Measurements from ENCODE around the gene TMPRSS11E. TPM values are rescaled to one million over a fixed set of nuclear protein-coding genes. Genes with fewer than 3 reads are reported as not detected.
A peak's percentile ranks its signal among the peaks of the same experiment; 100 is the strongest.

Gene TMPRSS11E
- total and polyA plus RNA-seq, 2 experiments from 2014 or later, result not detected

- Histone ChIP-seq H3K27ac (no peak overlapping the region), H3K4me2 (ENCODE audit: unreplicated experiment) (peak overlapping the region; percentile 3), H3K27me3 (replicated peaks; ENCODE audit: insufficient read depth) (no peaks in the 10 kb centered on the region), H3F3A (ENCODE audit: insufficient read depth) (peaks cover 30% of the 10 kb centered on the region), H3K9ac (no peak overlapping the region), H4K20me1 (ENCODE audit: insufficient read depth) (no peaks in the 10 kb centered on the region), H3K4me1 (ENCODE audit: insufficient read depth) (peaks cover 39% of the 10 kb centered on the region), H3K4me3 (no peak overlapping the region), H3K79me2 (ENCODE audit: insufficient read depth) (no peaks in the 10 kb centered on the region), H3K9me3 (ENCODE audit: low read depth) (no peaks in the 10 kb centered on the region), H3K9me2 (ENCODE audit: insufficient read depth) (no peaks in the 10 kb centered on the region), H3K36me3 (ENCODE audit: low read depth) (no peaks in the 10 kb centered on the region), H2AFZ (no peak overlapping the region)
- in situ Hi-C loops (cut with MboI), result no loop called here
- 58 to 63% methylated on average over 2 of the region's 2 CpGs for WGBS, 2 experiments (ENCODE audit: low coverage in 1 of 2, low lambda C conversion rate in 2 of 2, missing lambda C conversion rate in 2 of 2)
- no peak for TF ChIP-seq EZH2 (IDR thresholded peaks at IDR 0.05; ENCODE audit: insufficient read depth, poor library complexity, severe bottlenecking)
- TF ChIP-seq EZH2phosphoT487 (IDR thresholded peaks at IDR 0.05; ENCODE audit: insufficient read depth, low read depth), result no peak
- peak; percentile 13 for DNase-seq
These were observed 16.5 kb downstream of the TMPRSS11E start for GRCh38 chr4:68463796-68464195.

DNA sequence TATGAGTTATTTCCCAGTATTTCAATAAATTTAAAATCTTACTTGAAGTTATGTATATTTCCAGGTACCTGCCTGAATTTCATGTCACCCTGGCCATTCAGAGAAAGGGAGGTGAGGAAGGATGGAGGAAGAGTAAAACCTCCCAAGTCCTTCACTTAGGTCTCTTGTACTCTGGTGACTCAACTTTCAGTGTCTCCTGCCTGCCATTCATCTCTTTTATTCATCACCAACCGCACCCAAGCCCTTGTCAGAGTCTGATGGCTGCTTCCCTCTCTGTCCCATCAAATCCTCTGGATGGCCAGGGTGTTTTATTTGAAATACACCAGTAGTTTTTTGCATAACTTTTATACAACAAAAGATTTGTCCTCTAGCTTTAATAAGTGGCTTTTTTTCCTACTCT is 17.8 kb downstream of the TMPRSS11E start:
- Histone ChIP-seq H3K79me2 (ENCODE audit: insufficient read depth) (no peaks in the 10 kb centered on the region), H4K20me1 (ENCODE audit: insufficient read depth) (no peaks in the 10 kb centered on the region), H3K36me3 (ENCODE audit: low read depth) (no peaks in the 10 kb centered on the region), H3K9ac (no peak overlapping the region), H3K27ac (no peak overlapping the region), H3K4me3 (no peak overlapping the region), H3F3A (ENCODE audit: insufficient read depth) (peaks cover 30% of the 10 kb centered on the region), H3K4me2 (ENCODE audit: unreplicated experiment) (no peak overlapping the region), H3K4me1 (ENCODE audit: insufficient read depth) (peaks cover 39% of the 10 kb centered on the region), H3K9me3 (ENCODE audit: low read depth) (no peaks in the 10 kb centered on the region), H2AFZ (no peak overlapping the region), H3K27me3 (replicated peaks; ENCODE audit: insufficient read depth) (no peaks in the 10 kb centered on the region), H3K9me2 (ENCODE audit: insufficient read depth) (no peaks in the 10 kb centered on the region)
- TF ChIP-seq EZH2phosphoT487 (IDR thresholded peaks at IDR 0.05; ENCODE audit: insufficient read depth, low read depth), result no peak
- TF ChIP-seq EZH2 (IDR thresholded peaks at IDR 0.05; ENCODE audit: insufficient read depth, poor library complexity, severe bottlenecking), result no peak
- WGBS, 2 experiments (ENCODE audit: low coverage in 1 of 2, low lambda C conversion rate in 2 of 2, missing lambda C conversion rate in 2 of 2), result 68 to 71% methylated on average over 1 of the region's 1 CpG
- DNase-seq, result peak; percentile 38
- in situ Hi-C loops (cut with MboI), result no loop called here

DNA sequence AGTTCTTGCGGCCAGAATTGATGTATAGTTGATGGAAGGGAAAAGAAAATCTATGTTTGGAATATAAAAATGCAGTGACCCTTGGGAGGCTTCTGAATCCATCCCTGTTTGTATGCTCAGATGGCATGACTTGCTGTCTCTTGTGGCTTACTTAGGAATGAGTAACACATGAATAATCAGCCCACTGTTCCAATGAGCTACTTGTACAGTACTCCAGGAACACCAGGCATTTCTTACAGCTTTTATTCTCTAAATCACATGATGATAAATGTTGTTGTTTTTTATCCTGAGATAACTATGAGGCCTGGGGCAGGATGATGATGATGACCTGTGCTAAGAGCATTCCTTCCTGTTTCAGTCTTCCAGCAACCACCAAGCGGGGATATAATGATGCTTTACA is 18.9 kb downstream of the TMPRSS11E start:
- Histone ChIP-seq H3K4me3 (peak overlapping the region; percentile 31; the same call in 1 of the 2 replicates), H3K79me2 (ENCODE audit: insufficient read depth) (no peaks in the 10 kb centered on the region), H4K20me1 (ENCODE audit: insufficient read depth) (no peaks in the 10 kb centered on the region), H3K27ac (peak overlapping the region; percentile 60), H3K9me2 (ENCODE audit: insufficient read depth) (no peaks in the 10 kb centered on the region), H3K27me3 (replicated peaks; ENCODE audit: insufficient read depth) (no peaks in the 10 kb centered on the region), H2AFZ (no peak overlapping the region), H3K9me3 (ENCODE audit: low read depth) (no peaks in the 10 kb centered on the region), H3F3A (ENCODE audit: insufficient read depth) (peaks cover 30% of the 10 kb centered on the region), H3K36me3 (ENCODE audit: low read depth) (no peaks in the 10 kb centered on the region), H3K9ac (peak overlapping the region; percentile 19; the same call in 1 of the 2 replicates), H3K4me1 (ENCODE audit: insufficient read depth) (peaks cover 39% of the 10 kb centered on the region), H3K4me2 (ENCODE audit: unreplicated experiment) (peak overlapping the region; percentile 68)
- DNase-seq, result peak; percentile 92
- 8 to 14% methylated on average over 2 of the region's 2 CpGs for WGBS, 2 experiments (ENCODE audit: low coverage in 1 of 2, low lambda C conversion rate in 2 of 2, missing lambda C conversion rate in 2 of 2)
- in situ Hi-C loops (cut with MboI), result no loop called here
- no peak for TF ChIP-seq EZH2 (IDR thresholded peaks at IDR 0.05; ENCODE audit: insufficient read depth, poor library complexity, severe bottlenecking)
- no peak for TF ChIP-seq EZH2phosphoT487 (IDR thresholded peaks at IDR 0.05; ENCODE audit: insufficient read depth, low read depth)

DNA sequence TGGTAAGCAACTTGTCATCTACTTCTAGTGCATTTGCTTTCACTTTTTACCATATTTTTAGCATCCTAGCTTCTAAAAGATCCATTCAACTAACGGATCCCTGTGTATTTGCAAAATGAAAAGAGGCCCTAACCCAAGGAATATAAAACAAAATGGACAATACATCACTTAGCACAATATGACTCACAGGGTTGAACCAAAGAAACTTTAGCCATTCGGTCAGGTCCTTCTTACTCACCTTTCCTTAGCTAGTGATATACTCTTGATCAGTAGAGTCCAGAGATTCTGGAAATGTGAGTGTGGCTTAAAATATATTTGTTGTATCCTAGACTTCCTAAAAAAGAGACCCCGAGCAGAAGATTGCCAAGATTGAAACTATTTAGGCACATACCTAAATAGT is 19.5 kb downstream of the TMPRSS11E start:
- 48% methylated on average over 3 of the region's 3 CpGs for WGBS, 2 experiments (ENCODE audit: low coverage in 1 of 2, low lambda C conversion rate in 2 of 2, missing lambda C conversion rate in 2 of 2)
- Histone ChIP-seq H3K27ac (peak overlapping the region; percentile 60), H3K9me2 (ENCODE audit: insufficient read depth) (no peaks in the 10 kb centered on the region), H3K79me2 (ENCODE audit: insufficient read depth) (no peaks in the 10 kb centered on the region), H3F3A (ENCODE audit: insufficient read depth) (peaks cover 30% of the 10 kb centered on the region), H3K4me3 (peak overlapping the region; percentile 31; the same call in 1 of the 2 replicates), H3K4me1 (ENCODE audit: insufficient read depth) (peaks cover 39% of the 10 kb centered on the region), H2AFZ (no peak overlapping the region), H4K20me1 (ENCODE audit: insufficient read depth) (no peaks in the 10 kb centered on the region), H3K36me3 (ENCODE audit: low read depth) (no peaks in the 10 kb centered on the region), H3K27me3 (replicated peaks; ENCODE audit: insufficient read depth) (no peaks in the 10 kb centered on the region), H3K9me3 (ENCODE audit: low read depth) (no peaks in the 10 kb centered on the region), H3K9ac (peak overlapping the region; percentile 19; the same call in 1 of the 2 replicates), H3K4me2 (ENCODE audit: unreplicated experiment) (peak overlapping the region; percentile 68)
- in situ Hi-C loops (cut with MboI), result no loop called here
- TF ChIP-seq EZH2 (IDR thresholded peaks at IDR 0.05; ENCODE audit: insufficient read depth, poor library complexity, severe bottlenecking), result no peak
- no peak for TF ChIP-seq EZH2phosphoT487 (IDR thresholded peaks at IDR 0.05; ENCODE audit: insufficient read depth, low read depth)
- peak; percentile 55 for DNase-seq

GRCh38 chr4:68469482-68469881 is 22.2 kb downstream of the TMPRSS11E start:
- Histone ChIP-seq H3K27ac (no peak overlapping the region), H3K79me2 (ENCODE audit: insufficient read depth) (no peaks in the 10 kb centered on the region), H3K36me3 (ENCODE audit: low read depth) (no peaks in the 10 kb centered on the region), H3K27me3 (replicated peaks; ENCODE audit: insufficient read depth) (no peaks in the 10 kb centered on the region), H3K4me3 (no peak overlapping the region), H3K4me1 (ENCODE audit: insufficient read depth) (peaks cover 29% of the 10 kb centered on the region), H4K20me1 (ENCODE audit: insufficient read depth) (no peaks in the 10 kb centered on the region), H3K9me3 (ENCODE audit: low read depth) (no peaks in the 10 kb centered on the region), H3F3A (ENCODE audit: insufficient read depth) (peaks cover 25% of the 10 kb centered on the region), H3K9me2 (ENCODE audit: insufficient read depth) (no peaks in the 10 kb centered on the region), H2AFZ (no peak overlapping the region), H3K4me2 (ENCODE audit: unreplicated experiment) (no peak overlapping the region), H3K9ac (no peak overlapping the region)
- in situ Hi-C loops (cut with MboI), result no loop called here
- no peak for TF ChIP-seq EZH2 (IDR thresholded peaks at IDR 0.05; ENCODE audit: insufficient read depth, poor library complexity, severe bottlenecking)
- no peak for TF ChIP-seq EZH2phosphoT487 (IDR thresholded peaks at IDR 0.05; ENCODE audit: insufficient read depth, low read depth)
- no peak for DNase-seq

Data from GM23248 (cell line).